Measurements from ENCODE around the gene N4BP2L2.

DNA sequence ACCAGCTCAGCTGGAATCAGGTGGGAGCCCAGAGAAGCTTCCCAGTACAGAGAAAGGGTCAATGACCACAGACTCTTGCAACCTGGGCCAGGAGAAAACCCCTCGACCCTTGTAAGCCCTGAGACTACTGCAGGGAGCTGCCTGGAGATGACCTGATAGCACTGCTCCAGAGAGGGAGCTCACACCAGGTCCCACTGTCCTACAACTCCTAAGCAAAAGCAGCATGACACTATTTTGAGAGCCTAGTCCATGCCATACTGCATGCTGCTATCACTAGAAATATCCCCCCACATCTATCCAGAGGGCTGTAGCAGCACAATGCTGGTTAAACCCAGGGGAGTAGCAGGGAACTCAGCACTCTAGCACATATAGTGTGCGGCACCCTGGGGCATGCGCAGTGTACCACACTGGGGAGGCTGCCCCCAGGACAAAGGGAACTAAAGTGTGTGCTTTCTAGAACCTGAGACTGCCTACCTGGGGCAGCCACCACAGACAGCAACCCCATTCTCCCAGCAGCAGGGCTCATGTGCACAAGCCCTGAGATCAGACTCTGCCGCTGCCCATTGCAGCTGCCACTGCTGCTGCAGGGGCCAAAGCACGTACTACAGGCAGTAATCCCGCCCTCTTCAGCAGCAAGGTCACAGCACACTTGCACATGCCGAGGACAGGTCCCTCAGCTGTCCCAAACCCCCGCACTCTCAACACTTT is 83.6 kb downstream of the N4BP2L2 start:
- TF ChIP-seq POLR2A (IDR thresholded peaks at IDR 0.05): no peak
- TF ChIP-seq, protein P1, sequence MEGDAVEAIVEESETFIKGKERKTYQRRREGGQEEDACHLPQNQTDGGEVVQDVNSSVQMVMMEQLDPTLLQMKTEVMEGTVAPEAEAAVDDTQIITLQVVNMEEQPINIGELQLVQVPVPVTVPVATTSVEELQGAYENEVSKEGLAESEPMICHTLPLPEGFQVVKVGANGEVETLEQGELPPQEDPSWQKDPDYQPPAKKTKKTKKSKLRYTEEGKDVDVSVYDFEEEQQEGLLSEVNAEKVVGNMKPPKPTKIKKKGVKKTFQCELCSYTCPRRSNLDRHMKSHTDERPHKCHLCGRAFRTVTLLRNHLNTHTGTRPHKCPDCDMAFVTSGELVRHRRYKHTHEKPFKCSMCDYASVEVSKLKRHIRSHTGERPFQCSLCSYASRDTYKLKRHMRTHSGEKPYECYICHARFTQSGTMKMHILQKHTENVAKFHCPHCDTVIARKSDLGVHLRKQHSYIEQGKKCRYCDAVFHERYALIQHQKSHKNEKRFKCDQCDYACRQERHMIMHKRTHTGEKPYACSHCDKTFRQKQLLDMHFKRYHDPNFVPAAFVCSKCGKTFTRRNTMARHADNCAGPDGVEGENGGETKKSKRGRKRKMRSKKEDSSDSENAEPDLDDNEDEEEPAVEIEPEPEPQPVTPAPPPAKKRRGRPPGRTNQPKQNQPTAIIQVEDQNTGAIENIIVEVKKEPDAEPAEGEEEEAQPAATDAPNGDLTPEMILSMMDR (IDR thresholded peaks at IDR 0.05): no peak
